Esophagus muscularis mucosa (tissue), 4 donors: ENCODE measurements around the gene TULP3.
A peak's percentile ranks its signal among the peaks of the same experiment; 100 is the strongest.

ENCODE experiments used
- CTCF ChIP-seq, 3 experiments: fragments of 200-600 bp in 2 of 3; fragments of 450-650 bp in 1 of 3; sonication (generic) in 2 of 3; IDR thresholded peaks; one replicate each; pipeline ENCODE4 v1.5.1; 2017 to 2019; ENCODE audit warnings: antibody characterized with exemption in 3 of 3, mild to moderate bottlenecking in 2 of 3, moderate library complexity in 1 of 3
- EP300 ChIP-seq: sonication (generic); formaldehyde crosslinking; IDR thresholded peaks from one replicate; pipeline ENCODE4 v1.6.1; 2017; ENCODE audit warnings: antibody characterized with exemption
- POLR2A ChIP-seq: fragments of 450-650 bp; IDR thresholded peaks from one replicate; pipeline ENCODE4 v1.6.1; 2017; ENCODE audit warnings: antibody characterized with exemption, moderate library complexity, mild to moderate bottlenecking, low read depth
- POLR2AphosphoS5 ChIP-seq, 2 donors: sonication (generic); formaldehyde crosslinking; IDR thresholded peaks; one replicate each; pipeline ENCODE4 v1.6.1; 2017; ENCODE audit warnings: antibody characterized with exemption in 2 of 2

DNA sequence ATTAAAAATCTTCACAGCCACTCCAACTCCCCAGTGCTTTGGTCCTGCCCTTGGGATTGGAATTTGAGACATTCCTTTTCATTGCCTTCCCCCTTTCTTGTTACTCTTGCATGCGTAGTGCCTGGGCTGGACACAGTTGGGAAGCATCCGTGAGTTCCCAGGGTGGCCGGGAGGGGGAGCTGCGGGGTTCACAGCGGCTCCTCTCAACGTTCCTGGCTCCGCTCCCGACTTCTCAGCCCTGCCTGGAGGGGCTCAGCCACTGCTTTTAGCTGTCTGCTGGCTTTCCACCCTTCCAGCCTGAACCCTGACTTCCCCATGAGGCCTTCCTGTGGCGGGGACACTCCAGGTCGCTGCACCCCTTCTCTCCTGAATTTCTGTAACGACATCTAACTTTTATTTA is 37.1 kb upstream of the TULP3 start:
- TF ChIP-seq POLR2AphosphoS5 (IDR thresholded peaks at IDR 0.05) (no peak), CTCF (IDR thresholded peaks at IDR 0.05) (peak; percentile 71 to 91 (median 76)), POLR2A (no peak), EP300 (no peak)
